Activated CD8-positive, alpha-beta memory T cell treated with anti-CD3 and anti-CD28 coated beads for 4 hours (primary cell): ENCODE measurements around the gene CENPB.
A peak's percentile ranks its signal among the peaks of the same experiment; 100 is the strongest.
"Not testable (repeated sequence)": the region's sequence is repeated elsewhere in the genome, so short reads cannot be mapped to it uniquely, and the experiment has no call there.

Experiments
- DNase-seq, 2 donors: peaks; one replicate each; pipeline ENCODE4 v3.0.0-alpha.2; 2020; ENCODE audit warnings: low read depth in 2 of 2

CENPB gene

GRCh38 chr20:3786665-3787323, at the start of gene CENPB:
CENPB (minus strand) TSS chr20:3786740; CDS start chr20:3786483, 257 bp downstream.
- peak; percentile 71 to 81 for DNase-seq

- DNase-seq: no peak
Measured at GRCh38 chr20:3836132-3836531, 49.6 kb upstream of the CENPB start.

GRCh38 chr20:3829891-3830290, 43.4 kb upstream of the CENPB start:
- not testable (repeated sequence) for DNase-seq

GRCh38 chr20:3828798-3829197, 42.3 kb upstream of the CENPB start:
- DNase-seq: no peak

GRCh38 chr20:3826420-3826819, 39.9 kb upstream of the CENPB start:
- DNase-seq: no peak

GRCh38 chr20:3825526-3825925, 39.0 kb upstream of the CENPB start:
- no peak for DNase-seq

GRCh38 chr20:3823881-3824280, 37.3 kb upstream of the CENPB start:
- DNase-seq: no peak

GRCh38 chr20:3821996-3822395, 35.5 kb upstream of the CENPB start:
- no peak for DNase-seq

- no peak for DNase-seq
Measured at GRCh38 chr20:3820901-3821727, 34.6 kb upstream of the CENPB start.

- peak; percentile 83 to 84 for DNase-seq
Measured at GRCh38 chr20:3820048-3820900, 33.7 kb upstream of the CENPB start, which contains the start of gene AP5S1. AP5S1 (plus strand) TSS chr20:3820547; CDS start chr20:3822118, 1,571 bp downstream.

GRCh38 chr20:3819411-3820047, 33.0 kb upstream of the CENPB start:
- DNase-seq: no peak

GRCh38 chr20:3818155-3819151, 31.9 kb upstream of the CENPB start:
- DNase-seq: no peak

- no peak for DNase-seq
Measured at GRCh38 chr20:3815703-3816315, 29.3 kb upstream of the CENPB start.

- no peak for DNase-seq
Measured at GRCh38 chr20:3814928-3815495, 28.5 kb upstream of the CENPB start.

- no peak for DNase-seq
Measured at GRCh38 chr20:3813848-3814581, 27.5 kb upstream of the CENPB start.

- no peak for DNase-seq
Measured at GRCh38 chr20:3812975-3813847, 26.7 kb upstream of the CENPB start.

GRCh38 chr20:3812259-3812681, 25.7 kb upstream of the CENPB start:
- no peak for DNase-seq
